Osteoblast (primary cell): ENCODE data around the gene PRRT3. TPM values are rescaled to one million over a fixed set of nuclear protein-coding genes. Genes with fewer than 3 reads are reported as not detected.

Experiments used
- DNase-seq: peaks from one replicate; pipeline ENCODE4 v3.0.0; 2011; ENCODE audit warnings: low spot score, mixed read lengths; ENCODE audit not compliant: insufficient read length; ENCODE audit errors: missing footprints
- H2AFZ ChIP-seq: 2 replicates; pipeline ENCODE4 v1.6.0; 2011; ENCODE audit warnings: mild to moderate bottlenecking, low read length
- H3K27ac ChIP-seq: 2 replicates; pipeline ENCODE4 v1.5.1; 2011; ENCODE audit warnings: mild to moderate bottlenecking, low read depth, low read length, moderate library complexity
- H3K27me3 ChIP-seq: 2 replicates; pipeline ENCODE4 v1.6.0; 2012; ENCODE audit warnings: mild to moderate bottlenecking, control low read depth, inconsistent platforms, low read length, moderate library complexity; ENCODE audit not compliant: insufficient read depth
- H3K36me3 ChIP-seq: 2 replicates; pipeline ENCODE4 v1.5.1; 2011; ENCODE audit warnings: mild to moderate bottlenecking, low read length, control low read depth, moderate library complexity; ENCODE audit not compliant: insufficient read depth
- H3K4me1 ChIP-seq: 2 replicates; pipeline ENCODE4 v1.5.1; 2011; ENCODE audit warnings: mild to moderate bottlenecking, low read length, control low read depth, moderate library complexity; ENCODE audit not compliant: insufficient read depth
- H3K4me2 ChIP-seq: 2 replicates; pipeline ENCODE4 v1.6.0; 2011; ENCODE audit warnings: mild to moderate bottlenecking, low read length; ENCODE audit not compliant: insufficient read depth
- H3K4me3 ChIP-seq: fragments of 200-600 bp; sonication (generic); 3 replicates; pipeline ENCODE4 v1.5.1; 2012; ENCODE audit warnings: mild to moderate bottlenecking, low read length, inconsistent platforms; ENCODE audit not compliant: insufficient read depth
- H3K79me2 ChIP-seq: 2 replicates; pipeline ENCODE4 v1.6.0; 2012; ENCODE audit warnings: mild to moderate bottlenecking, low read length, control low read depth, inconsistent platforms; ENCODE audit not compliant: insufficient read depth
- H3K9me3 ChIP-seq: 2 replicates; pipeline ENCODE4 v1.5.1; 2011; ENCODE audit warnings: low read depth, low read length, control low read depth
- H4K20me1 ChIP-seq: 2 replicates; pipeline ENCODE4 v1.6.0; 2012; ENCODE audit warnings: mild to moderate bottlenecking, low read length, control low read depth; ENCODE audit not compliant: insufficient read depth
- CTCF ChIP-seq: IDR thresholded peaks from 2 replicates; pipeline ENCODE4 v1.5.1; 2011; ENCODE audit warnings: mild to moderate bottlenecking, low read depth, low read length, moderate library complexity; ENCODE audit errors: extremely low read depth
- total RNA-seq: library from RNA; depleted of rRNA; stranded (reverse); fragments of >200 nt; gene quantifications from 2 replicates; pipeline ENCODE4 v1.2.3, GENCODE V29; 2012

PRRT3 gene
- total RNA-seq, 1 donor = 4.3 TPM

GRCh38 chr3:9955611-9956352, 3.6 kb upstream of the PRRT3 start:
- TF ChIP-seq CTCF = no peak
- no peaks in the 10 kb centered on the region for H3K27me3 ChIP-seq
- DNase-seq = no peak
- no peaks in the 10 kb centered on the region for H3K36me3 ChIP-seq
- no peaks in the 10 kb centered on the region for H3K9me3 ChIP-seq
- H3K4me3 ChIP-seq = no peak overlapping the region
- peaks cover 12% of the 10 kb centered on the region for H3K4me1 ChIP-seq
- no peak overlapping the region for H3K27ac ChIP-seq
- H4K20me1 ChIP-seq = no peaks in the 10 kb centered on the region
- no peaks in the 10 kb centered on the region for H3K79me2 ChIP-seq
- no peak overlapping the region for H2AFZ ChIP-seq
- H3K4me2 ChIP-seq = no peak overlapping the region

- DNase-seq = peak; percentile 82
- Histone ChIP-seq H3K4me2 (no peak overlapping the region), H3K79me2 (no peaks in the 10 kb centered on the region), H3K9me3 (no peaks in the 10 kb centered on the region), H2AFZ (no peak overlapping the region), H3K36me3 (no peaks in the 10 kb centered on the region), H3K27ac (no peak overlapping the region), H3K27me3 (no peaks in the 10 kb centered on the region), H3K4me3 (no peak overlapping the region), H4K20me1 (no peaks in the 10 kb centered on the region), H3K4me1 (peaks cover 12% of the 10 kb centered on the region)
- no peak for TF ChIP-seq CTCF
Observed at GRCh38 chr3:9955067-9955502, 2.9 kb upstream of the PRRT3 start.

- H3K27me3 ChIP-seq = no peaks in the 10 kb centered on the region
- H3K4me1 ChIP-seq = peaks cover 23% of the 10 kb centered on the region
- DNase-seq = no peak
- no peak overlapping the region for H3K27ac ChIP-seq
- H3K4me2 ChIP-seq = peak overlapping the region; percentile 76
- no peaks in the 10 kb centered on the region for H3K9me3 ChIP-seq
- no peaks in the 10 kb centered on the region for H3K79me2 ChIP-seq
- H2AFZ ChIP-seq = peak overlapping the region; percentile 57
- H3K4me3 ChIP-seq = peak overlapping the region; percentile 76
- H4K20me1 ChIP-seq = no peaks in the 10 kb centered on the region
- TF ChIP-seq CTCF = no peak
- H3K36me3 ChIP-seq = no peaks in the 10 kb centered on the region
Observed at GRCh38 chr3:9951598-9951961, 628 bp downstream of the PRRT3 start.

- DNase-seq = peak; percentile 69
- H3K4me2 ChIP-seq = peak overlapping the region; percentile 76
- H3K4me3 ChIP-seq = no peak overlapping the region
Observed at GRCh38 chr3:9951126-9951525, 1.1 kb downstream of the PRRT3 start.

More at GRCh38 chr3:9951126-9951525, 1.1 kb downstream of the PRRT3 start:
- Histone ChIP-seq H3K27ac (no peak overlapping the region), H3K9me3 (no peaks in the 10 kb centered on the region), H3K79me2 (no peaks in the 10 kb centered on the region), H2AFZ (no peak overlapping the region), H3K36me3 (no peaks in the 10 kb centered on the region), H3K27me3 (no peaks in the 10 kb centered on the region), H4K20me1 (no peaks in the 10 kb centered on the region), H3K4me1 (peaks cover 24% of the 10 kb centered on the region)
- TF ChIP-seq CTCF = no peak
